Cerebellar nuclear complex (tissue), 1 donor: ENCODE measurements around the gene MYBPH.

Experiments used
- DNase-seq, 2 experiments: peaks; one replicate each; lab custom pipeline; 2025; lab: John Stamatoyannopoulos, UW

Gene MYBPH

DNA sequence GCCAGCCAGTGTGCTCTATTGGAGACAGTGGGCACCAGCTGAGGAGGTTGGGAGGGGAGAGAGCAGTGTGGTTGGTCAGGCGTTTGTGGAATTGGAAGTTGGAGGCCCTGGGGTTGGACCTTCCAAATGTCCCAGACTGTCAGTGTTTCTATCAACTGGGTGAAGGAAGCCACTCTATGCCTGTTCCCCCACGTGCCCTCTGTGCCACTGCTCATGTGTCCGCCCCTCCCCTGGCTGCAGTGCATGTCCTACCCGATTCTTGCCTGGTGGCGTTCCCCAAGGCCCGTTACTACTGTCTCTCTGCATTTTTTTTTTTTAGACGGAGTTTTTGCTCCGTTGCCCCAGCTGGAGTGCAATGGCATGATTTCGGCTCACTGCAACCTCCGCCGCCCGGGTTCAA lies 27.0 kb downstream of the MYBPH start:
- DNase-seq: no peak

GRCh38 chr1:203148127-203148526 lies 27.5 kb downstream of the MYBPH start:
- no peak for DNase-seq

DNA sequence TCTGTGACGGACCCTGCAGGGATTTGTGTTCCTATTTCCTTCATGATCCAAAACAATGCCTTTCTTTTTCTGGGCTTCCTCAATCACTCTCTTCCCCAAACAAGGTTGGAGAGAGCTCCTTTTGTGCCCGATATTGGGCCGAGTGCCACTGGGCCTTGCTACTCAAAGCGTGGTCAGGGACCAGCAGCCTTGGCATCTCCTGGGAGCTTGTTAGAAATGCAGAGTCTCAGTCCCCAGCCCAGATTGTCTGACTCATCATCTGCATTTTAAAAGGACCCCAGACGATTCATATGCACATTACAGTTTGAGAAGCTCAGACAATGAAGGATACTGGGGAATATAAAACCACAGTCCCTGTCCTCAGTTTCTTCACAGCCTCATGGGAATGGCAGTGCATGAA lies 28.2 kb downstream of the MYBPH start:
- no peak for DNase-seq

- peak in 1 of 2 experiments; percentile 48 for DNase-seq
These were observed 29.1 kb downstream of the MYBPH start for GRCh38 chr1:203146537-203146936.

GRCh38 chr1:203146042-203146369 lies 29.6 kb downstream of the MYBPH start:
- DNase-seq: no peak

GRCh38 chr1:203145321-203146041 lies 30.1 kb downstream of the MYBPH start:
- no peak for DNase-seq

- no peak for DNase-seq
These were observed 31.0 kb downstream of the MYBPH start for GRCh38 chr1:203144661-203145060.

DNA sequence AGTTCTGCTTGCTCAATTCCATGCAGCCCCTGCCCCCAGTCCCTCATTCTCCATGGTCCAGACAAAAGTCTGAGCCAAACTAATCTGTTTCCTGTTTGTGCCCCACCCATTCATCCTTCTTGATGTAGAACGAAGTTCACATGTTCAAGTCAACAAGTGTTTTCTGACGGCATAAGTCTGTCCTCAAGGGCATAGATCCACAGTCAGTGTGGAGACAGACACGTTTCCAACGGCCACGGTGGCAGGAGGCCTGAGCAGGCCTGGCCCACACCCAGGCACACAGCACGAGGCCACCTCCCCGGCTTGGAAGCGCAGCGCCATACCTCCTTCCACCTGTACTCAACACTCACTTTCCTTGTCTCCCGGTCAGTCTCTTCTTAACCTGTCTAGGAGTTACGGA lies 32.0 kb downstream of the MYBPH start:
- DNase-seq: no peak

GRCh38 chr1:203142684-203143408 lies 32.8 kb downstream of the MYBPH start:
- no peak for DNase-seq

- no peak for DNase-seq
These were observed 33.5 kb downstream of the MYBPH start for GRCh38 chr1:203142124-203142523.

- DNase-seq: no peak
These were observed 34.7 kb downstream of the MYBPH start for GRCh38 chr1:203140743-203141520.

DNA sequence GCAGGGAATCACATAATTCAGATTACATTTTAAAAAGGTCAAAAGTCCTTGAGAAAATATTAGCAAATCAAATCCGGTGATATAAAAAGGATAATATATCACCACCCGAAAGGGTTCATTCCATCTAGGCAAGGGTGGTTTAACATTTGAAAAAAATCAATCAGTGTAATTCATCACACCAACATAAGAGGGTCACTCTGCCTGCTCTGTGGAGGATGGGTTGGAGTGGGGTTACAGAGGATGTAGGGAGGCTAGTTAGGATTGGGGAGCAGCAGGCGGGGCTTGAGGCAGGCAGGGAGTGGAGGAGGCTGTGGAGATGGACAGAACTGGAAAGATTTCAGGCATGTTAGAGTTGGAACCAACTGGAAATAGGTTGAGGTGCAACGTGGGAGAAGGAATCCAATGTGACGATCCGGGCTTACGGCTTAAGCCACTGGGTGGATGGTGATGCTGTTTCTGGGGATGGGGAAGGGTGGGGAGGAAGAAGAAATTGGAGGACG lies 35.6 kb downstream of the MYBPH start:
- no peak for DNase-seq

- DNase-seq: no peak
These were observed 37.6 kb downstream of the MYBPH start for GRCh38 chr1:203138066-203138465.

DNA sequence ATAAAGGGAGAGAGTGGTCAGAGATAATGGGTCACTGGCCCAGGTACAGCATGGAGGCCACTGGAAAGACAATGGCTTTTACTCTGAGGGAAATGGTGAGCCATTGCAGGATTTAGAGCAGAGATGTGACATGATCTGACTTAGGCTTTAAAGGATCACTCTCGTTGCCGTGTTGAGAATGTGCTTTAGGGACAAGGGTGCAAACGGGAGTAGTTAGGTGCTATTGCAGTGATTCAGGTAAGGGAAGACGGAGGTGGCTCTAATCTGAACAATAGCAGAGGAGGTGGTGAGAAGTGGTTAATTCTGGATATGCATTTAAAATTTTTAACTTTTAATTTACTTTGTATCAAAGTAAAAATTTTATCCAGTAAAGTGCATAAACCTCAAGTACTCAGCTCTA lies 38.3 kb downstream of the MYBPH start:
- DNase-seq: no peak

DNA sequence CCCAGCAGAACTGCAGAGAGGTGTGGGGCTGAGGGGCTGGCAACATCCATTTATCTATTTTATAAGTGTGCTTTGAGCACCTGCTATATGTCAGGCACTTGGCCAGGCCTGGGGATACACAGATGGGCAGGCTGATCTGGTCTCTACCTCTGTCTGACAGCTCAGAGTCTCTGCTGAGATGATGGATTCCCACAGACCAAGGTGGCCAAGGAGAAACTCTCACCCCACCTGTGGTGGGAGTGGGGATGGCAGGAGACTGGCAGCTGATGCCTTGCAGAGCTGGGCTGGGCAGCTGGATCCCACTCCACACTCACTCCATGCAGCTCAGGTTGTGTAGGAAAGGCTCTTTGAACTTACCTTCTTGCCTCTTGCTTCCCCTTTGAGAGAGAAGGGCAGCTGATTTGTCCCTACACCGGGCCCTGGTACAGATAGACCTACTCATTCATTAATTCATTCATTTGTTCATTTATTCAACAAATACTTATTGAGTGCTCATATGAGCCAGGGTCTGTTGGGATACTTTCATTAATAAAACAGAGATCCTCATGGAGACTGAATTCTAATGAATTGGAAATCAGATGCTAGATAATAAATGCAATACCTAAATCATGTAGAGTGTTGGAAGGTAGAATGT lies 39.1 kb downstream of the MYBPH start:
- no peak for DNase-seq

DNA sequence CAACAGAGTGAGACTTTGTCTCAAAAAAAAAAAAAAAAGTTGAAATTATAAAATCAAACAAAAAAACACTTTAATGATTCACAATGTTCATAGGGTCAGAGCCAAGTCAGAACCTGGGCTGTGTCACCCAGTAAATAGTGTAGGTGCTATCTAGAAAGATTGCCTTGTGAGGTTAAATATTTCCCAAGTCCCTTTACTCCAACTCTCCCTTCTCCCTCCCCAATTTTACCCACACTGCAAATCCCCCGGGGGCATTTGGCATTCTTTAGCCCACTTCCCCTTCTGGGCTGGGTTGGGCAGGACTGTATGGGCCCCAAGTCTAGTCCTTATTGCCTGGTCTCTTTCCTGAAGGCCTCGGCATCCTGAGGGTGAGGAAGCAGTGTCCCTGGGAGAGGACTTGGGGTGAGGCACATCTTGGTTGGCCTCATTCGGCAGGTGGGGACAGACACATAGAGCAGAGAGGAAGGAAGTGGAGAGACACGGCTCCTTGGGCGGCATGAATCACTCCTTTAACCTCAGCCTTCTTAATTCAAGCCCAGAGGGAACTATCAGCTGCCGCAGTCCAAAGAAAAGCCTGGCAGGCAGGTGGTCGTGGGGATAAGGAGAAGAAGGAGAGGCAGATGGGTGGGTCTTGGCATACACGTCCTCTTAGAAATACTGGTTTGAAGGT lies 39.9 kb downstream of the MYBPH start:
- DNase-seq: no peak

- DNase-seq: no peak
These were observed 41.5 kb downstream of the MYBPH start for GRCh38 chr1:203133970-203134725.

DNA sequence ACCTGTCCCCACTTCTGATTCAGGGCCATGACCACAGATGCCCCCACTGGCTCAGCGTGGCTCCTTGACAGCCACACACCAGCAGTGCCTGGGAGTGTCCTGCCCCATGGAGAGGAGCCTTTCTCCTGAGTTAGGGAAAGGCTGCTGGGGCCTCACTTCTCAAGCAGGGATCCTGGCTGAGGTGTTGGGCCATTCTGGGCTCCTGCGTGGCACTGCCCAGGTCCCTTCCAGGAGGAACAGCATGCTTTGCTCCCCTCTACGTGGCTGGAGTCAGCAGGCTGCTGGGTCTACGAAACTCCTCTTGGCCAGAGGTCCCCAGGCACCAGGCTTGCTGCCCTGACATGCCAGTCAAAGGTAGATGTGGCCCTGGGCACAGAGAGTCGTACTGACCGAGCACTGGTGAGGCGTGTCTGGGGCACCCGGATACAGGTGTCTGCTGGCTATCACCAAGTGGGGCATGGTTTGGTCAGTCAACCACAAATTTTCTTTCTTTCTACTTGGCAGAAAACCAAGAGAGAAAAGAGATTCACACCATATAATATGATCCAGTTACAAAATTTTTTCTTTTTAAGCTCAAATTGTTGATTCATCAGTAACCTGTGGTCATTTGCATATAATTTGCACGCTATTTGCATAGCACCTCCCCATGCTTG lies 44.0 kb downstream of the MYBPH start:
- DNase-seq: no peak

- DNase-seq: no peak
These were observed 45.2 kb downstream of the MYBPH start for GRCh38 chr1:203130358-203130985.
